NOMO-1 treated with DMSO at 0.1 percent for 48 hours (cell line): ENCODE results near the gene SPNS3.

Experiments used
- DNase-seq: peaks from one replicate; lab custom pipeline; 2025; ENCODE audit not compliant: unreplicated experiment; lab: John Stamatoyannopoulos, UW

Gene SPNS3, protein sequence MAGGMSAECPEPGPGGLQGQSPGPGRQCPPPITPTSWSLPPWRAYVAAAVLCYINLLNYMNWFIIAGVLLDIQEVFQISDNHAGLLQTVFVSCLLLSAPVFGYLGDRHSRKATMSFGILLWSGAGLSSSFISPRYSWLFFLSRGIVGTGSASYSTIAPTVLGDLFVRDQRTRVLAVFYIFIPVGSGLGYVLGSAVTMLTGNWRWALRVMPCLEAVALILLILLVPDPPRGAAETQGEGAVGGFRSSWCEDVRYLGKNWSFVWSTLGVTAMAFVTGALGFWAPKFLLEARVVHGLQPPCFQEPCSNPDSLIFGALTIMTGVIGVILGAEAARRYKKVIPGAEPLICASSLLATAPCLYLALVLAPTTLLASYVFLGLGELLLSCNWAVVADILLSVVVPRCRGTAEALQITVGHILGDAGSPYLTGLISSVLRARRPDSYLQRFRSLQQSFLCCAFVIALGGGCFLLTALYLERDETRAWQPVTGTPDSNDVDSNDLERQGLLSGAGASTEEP

DNA sequence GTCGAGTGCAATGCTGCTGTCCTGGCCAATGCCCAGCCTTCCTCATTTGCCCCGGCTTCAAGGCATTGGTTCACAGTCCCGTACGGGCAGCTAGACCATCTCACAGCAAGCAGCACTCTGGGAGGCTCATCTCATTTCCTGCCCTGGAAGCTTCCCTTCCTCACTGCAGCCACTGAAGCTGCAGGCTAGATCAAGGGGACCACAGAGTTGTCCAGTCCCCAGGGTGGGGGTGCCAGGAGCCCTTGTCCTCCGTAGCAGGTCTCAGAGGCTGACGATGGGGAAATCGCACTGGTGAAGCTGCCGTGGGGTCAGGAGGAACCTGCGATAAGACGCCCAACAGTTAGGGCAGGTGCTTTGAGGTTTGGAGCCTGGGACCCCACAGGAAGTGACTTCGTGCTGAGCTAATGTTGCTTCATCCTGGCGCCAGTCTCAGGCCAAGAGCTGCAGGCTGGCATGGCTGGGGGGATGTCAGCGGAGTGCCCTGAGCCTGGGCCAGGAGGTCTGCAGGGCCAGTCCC lies at the start of gene SPNS3:
Gene SPNS3 (plus strand): TSS at position 426 of the 517 bp plus-strand sequence. CDS start 28 bp downstream, at position 454.
- peak; percentile 90 for DNase-seq

DNA sequence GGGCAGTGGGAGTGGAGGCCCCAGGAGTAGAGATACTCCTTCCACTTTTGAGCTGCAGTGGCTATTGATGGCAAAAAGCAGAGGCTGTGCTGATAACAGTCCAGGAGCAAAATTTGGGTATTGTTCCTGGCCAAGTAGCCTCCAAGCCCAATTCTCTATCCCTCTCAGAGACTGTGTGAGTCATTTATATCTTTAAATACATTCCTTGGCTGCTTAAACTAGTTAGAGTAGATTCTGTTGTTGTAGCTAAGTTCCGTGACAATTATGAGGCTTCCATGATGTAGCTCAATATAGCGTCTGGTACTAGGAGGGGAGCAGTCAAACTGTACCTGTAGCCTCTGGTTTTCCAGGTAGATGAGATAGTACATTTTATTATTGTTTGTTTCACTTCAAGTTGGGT lies 47.3 kb upstream of the SPNS3 start:
- no peak for DNase-seq

- DNase-seq: no peak
These were observed 46.6 kb upstream of the SPNS3 start for GRCh38 chr17:4387137-4387536.

DNA sequence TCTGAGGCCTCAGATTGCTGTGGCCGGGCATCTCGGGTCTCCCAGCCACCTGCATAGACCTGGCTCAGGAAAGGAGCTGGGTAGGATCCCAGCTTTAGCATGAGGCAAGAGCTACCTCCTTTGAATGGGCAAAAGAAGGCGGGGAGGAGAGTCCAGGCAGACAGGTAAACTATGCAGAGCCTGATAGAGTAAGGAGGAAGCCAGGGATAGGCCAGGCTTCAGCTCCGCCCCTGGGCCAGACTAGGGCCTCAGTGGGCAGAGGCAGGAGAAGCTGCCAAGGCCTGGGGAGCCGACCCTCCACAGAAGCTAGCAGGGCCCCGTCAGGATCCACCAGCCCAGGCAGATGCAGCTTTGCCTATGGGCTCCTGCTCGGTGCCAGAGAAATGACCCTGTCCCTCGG lies 44.7 kb upstream of the SPNS3 start:
- no peak for DNase-seq

- no peak for DNase-seq
These were observed 39.9 kb upstream of the SPNS3 start for GRCh38 chr17:4393806-4394205.

GRCh38 chr17:4394208-4395110 lies 39.3 kb upstream of the SPNS3 start:
- DNase-seq: no peak

GRCh38 chr17:4395111-4395478 lies 38.6 kb upstream of the SPNS3 start:
- no peak for DNase-seq

GRCh38 chr17:4397840-4398239 lies 35.9 kb upstream of the SPNS3 start:
- DNase-seq: no peak

DNA sequence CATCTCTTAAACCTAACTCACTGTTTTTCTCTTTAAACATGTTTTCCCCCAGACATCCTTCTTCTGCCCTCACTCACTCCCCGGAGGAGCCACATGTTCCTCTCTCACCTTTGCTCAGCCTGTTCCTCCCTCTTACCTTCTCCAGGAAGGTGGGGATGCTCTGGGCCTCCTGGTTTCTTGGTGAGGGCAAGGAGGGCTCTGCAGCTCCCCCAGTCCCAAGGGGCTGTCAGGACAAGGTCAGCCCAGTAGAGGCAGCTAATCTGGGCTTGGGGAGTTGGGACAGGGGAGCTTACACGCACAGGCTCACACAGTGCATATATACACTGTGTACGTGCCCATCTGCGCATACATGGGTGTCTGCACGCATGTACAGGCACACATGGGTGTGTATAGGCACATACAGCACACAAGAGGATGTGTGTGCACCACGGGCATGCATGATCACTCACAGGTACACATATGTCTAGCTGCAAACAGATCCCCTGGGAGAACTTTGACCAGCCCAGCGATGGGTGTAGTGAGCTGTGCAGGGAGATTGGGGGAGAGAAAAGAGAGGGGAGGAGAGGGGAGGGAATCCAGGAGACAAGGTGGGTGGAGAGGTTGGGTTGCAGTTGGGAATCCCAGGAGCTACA lies 28.6 kb upstream of the SPNS3 start:
- DNase-seq: no peak

DNA sequence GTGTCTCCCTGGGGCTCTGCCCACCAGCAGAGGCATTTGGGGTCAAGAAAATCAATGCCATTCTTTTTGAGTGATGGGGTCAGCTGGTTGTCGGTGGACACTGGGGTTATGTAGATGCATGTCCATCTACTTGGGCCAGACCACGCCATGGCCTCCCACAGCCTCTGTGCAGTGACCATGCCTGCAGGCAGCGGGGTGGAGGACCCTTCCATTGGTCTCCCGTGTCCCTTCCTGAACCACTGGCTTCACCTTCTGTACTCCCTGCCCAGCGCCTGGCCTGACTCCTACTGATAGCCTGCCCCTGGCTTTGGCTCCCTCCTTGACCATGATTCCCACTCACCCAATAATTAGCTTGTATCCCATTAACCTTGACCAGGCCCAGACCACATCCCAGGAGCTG lies 28.0 kb upstream of the SPNS3 start:
- no peak for DNase-seq

DNA sequence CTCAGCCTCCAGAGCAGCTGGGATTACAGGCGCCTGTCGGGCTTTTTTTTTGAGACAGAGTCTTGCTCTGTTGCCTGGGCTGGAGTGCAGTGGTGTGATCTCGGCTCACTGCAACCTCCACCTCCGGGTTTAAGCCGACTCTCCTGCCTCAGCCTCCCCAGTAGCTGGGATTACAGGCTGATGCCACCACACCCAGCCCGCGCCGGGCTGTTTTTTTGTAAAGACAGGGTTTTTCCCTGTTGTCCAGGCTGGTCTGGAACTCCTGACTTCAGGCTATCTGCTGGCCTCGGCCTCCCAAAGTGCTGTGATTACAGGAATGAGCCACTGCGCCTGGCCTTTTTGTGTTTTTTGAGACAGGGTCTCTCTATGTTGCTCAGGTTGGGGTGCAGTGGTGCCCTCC lies 27.4 kb upstream of the SPNS3 start:
- no peak for DNase-seq

GRCh38 chr17:4407216-4407615 lies 26.5 kb upstream of the SPNS3 start:
- DNase-seq: no peak

DNA sequence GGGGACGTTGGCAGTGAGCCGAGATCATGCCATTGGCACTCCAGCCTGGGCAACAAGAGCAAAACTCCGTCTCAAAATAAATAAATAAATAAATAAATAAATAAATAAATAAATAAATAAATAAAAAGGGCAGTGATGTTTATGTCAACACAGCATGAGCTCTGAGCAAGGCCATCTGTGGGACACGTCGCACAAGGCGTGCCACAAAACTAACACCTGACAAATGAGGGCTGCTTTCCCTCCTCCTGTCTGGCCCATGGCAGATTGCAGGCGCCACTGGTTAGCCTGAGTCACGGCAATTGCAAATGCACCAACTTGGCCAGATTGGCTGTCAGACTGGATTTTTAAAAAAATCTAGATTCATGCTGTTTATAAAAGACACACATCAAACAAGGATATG lies 25.9 kb upstream of the SPNS3 start:
- DNase-seq: no peak

DNA sequence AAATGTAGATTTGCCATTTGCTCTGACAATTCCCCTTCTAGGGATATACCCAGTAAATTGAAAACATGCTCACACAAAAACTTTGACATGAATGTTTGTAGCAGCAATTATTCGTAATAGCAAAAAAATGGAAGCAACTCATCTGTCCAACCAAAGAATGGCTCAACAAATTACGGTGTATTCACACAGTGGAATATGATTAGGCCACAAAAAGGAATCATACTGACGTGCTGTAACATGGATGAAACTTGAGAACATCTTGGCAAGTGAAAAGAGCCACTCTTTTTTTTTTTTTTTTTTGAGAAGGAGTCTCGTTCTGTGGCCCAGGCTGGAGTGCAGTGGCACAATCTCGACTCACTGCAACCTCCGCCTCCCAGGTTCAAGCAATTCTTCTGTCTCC lies 24.1 kb upstream of the SPNS3 start:
- DNase-seq: no peak

DNA sequence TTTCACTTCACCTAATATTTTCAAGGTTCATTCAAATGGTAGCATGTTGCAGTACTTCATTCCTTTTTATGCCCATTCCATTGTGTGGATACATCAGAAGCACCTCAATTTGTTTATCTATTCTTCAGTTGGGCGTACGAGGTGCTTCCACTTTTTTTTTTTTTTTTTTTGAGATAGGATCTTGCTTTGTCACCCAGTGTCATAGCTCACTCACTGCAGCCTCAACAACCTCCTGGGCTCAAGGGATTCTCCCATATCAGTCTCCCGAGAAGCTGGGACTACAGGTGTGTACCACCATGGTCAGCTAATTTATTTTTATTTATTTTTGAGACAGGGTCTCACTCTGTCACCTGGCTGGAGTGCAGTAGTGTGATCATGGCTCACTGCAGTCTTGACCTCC lies 22.5 kb upstream of the SPNS3 start:
- DNase-seq: no peak

DNA sequence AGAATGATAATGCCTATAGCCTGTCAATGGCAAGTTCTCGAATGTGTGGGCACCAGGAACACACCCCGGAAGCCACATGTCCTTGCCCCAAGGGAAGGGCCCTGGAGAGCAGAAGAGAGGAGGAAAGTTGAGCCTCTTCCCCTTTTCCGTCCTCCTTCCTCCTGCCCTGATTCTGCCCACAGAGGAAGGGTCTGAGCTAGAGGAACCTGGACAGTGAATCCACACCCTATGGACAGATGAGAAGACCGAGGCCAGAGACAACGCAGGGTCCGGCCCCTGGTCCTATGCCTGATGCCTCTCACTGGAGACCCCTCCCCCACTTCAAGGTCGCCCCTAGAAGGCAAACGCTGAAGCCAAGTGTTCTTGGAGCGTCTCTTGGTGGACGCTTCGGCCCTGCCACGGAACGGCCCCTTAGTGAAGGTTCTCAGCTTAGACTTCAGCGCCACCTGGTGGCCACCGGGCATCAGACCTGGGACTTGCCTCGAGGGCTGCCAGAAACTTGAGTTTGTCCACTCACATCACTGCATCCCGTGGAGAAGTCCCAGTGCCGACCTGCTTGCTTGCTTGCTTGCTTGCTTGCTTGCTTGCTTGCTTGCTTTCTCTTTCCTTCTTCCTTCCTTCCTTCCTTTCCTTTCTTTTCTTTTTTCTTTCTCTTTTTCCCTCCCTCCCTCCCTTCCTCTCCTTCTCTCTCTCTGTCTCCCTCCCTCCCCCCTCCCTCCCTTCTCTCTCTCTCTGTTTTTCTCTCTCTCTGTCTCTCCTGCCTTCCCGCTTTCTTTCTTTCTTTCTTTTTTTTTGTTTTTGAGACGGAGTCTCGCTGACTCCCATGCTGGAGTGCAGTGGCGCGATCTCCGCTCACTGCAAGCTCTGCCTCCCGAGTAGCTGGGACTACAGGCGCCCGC lies 20.6 kb upstream of the SPNS3 start:
- peak; percentile 86 for DNase-seq

DNA sequence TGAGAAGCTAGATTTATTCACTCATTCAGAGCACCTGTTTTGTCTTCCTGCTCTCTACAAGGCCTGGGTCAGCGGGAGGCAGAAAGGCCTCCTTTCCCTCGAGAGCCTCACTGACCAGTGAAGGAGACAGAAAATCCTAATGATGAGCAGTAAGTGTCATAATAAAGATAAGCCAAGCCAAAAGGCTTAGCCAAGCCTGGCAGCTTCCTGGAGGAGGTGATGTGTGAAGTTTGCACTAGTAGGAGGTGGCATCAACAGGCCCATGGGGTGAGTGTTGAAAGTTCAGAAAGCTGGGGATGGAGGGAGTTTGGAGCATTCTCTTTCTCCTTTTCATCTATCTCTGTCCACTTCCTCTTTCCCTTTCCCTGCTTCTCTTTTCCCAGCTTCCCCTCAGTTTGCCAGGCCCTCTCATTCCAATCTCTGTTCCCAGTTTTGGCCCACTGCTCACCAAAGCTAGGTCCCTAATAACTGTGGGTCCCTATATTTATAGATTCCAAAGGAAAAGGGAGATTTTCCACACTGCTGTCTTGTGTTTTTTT lies 16.5 kb upstream of the SPNS3 start:
- DNase-seq: no peak

- DNase-seq: peak; percentile 82
These were observed 13.0 kb upstream of the SPNS3 start for GRCh38 chr17:4420692-4421131.

- no peak for DNase-seq
These were observed 10.9 kb upstream of the SPNS3 start for GRCh38 chr17:4422864-4423263.

DNA sequence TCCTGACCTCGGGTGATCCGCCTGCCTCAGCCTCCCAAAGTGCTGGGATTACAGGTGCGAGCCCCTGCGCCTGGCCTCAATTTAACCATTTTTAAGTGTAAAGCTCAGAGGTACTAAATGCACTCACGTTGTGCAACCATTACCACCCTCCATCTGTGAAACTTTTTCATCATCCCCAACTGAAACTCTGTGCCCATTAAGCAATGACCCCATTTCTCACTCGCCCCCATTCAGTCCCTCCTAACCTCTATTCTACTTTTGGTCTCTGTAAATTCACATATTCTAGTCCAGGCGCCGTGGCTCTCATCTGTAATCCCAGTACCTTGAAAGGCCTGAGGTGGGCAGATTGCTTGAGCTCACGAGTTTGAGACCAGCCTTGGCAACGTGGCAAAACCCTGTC lies 8.3 kb upstream of the SPNS3 start:
- peak; percentile 60 for DNase-seq
